Stimulated activated CD4-positive, alpha-beta T cell treated with anti-CD3 and anti-CD28 coated beads, Interleukin-1b, Interleukin-23, amount 100 ng/mL, for 4 hours (primary cell): Measurements from ENCODE around the gene CMSS1.

Source experiments
- DNase-seq, 2 donors: peaks; one replicate each; pipeline ENCODE4 v3.0.0-alpha.2; 2020; ENCODE audit warnings: low read depth in 2 of 2

CMSS1 gene

GRCh38 chr3:99903869-99904268 lies 86.2 kb downstream of the CMSS1 start:
- no peak for DNase-seq

GRCh38 chr3:99907959-99908544 lies 90.4 kb downstream of the CMSS1 start:
- no peak for DNase-seq

GRCh38 chr3:99909714-99910495 lies 92.2 kb downstream of the CMSS1 start:
- DNase-seq, result no peak

- no peak for DNase-seq
These were observed 93.2 kb downstream of the CMSS1 start for GRCh38 chr3:99910752-99911290.

- no peak for DNase-seq
These were observed 93.8 kb downstream of the CMSS1 start for GRCh38 chr3:99911433-99911832.

- DNase-seq, result no peak
These were observed 98.3 kb downstream of the CMSS1 start for GRCh38 chr3:99915906-99916432.

- DNase-seq, result no peak
These were observed 101.1 kb downstream of the CMSS1 start for GRCh38 chr3:99918715-99919114.

GRCh38 chr3:99919694-99920093 lies 102.0 kb downstream of the CMSS1 start:
- no peak for DNase-seq

- no peak for DNase-seq
These were observed 103.1 kb downstream of the CMSS1 start for GRCh38 chr3:99920481-99921376.

GRCh38 chr3:99921377-99921695 lies 103.7 kb downstream of the CMSS1 start:
- DNase-seq, result no peak

GRCh38 chr3:99921986-99922385 lies 104.3 kb downstream of the CMSS1 start:
- no peak for DNase-seq

- DNase-seq, result no peak
These were observed 106.2 kb downstream of the CMSS1 start for GRCh38 chr3:99923873-99924272.

GRCh38 chr3:99925584-99926230 lies 108.0 kb downstream of the CMSS1 start:
- DNase-seq, result no peak

- no peak for DNase-seq
These were observed 110.2 kb downstream of the CMSS1 start for GRCh38 chr3:99927671-99928457.

GRCh38 chr3:99928771-99929744 lies 111.4 kb downstream of the CMSS1 start:
- no peak for DNase-seq

GRCh38 chr3:99929745-99930139 lies 112.1 kb downstream of the CMSS1 start:
- DNase-seq, result no peak

GRCh38 chr3:99931059-99931458 lies 113.4 kb downstream of the CMSS1 start:
- no peak for DNase-seq

- DNase-seq, result no peak
These were observed 116.5 kb downstream of the CMSS1 start for GRCh38 chr3:99933971-99934750.
